Endothelial cell of umbilical vein (primary cell): ENCODE results near the gene C1RL. TPM values are rescaled to one million over a fixed set of nuclear protein-coding genes. Genes with fewer than 3 reads are reported as not detected.

Experiments used
- BruUV-seq: library from RNA; stranded (reverse); fragments of 400-500 nt; replicated peaks from 2 replicates; lab custom pipeline; 2021; lab: Mats Ljungman, UMichigan
- CTCF ChIA-PET: fragments of 300-600, 350-600 bp; sonication (Branson Sonifier 250); formaldehyde crosslinking; loops from one replicate; lab custom pipeline; 2021; ENCODE audit warnings: antibody characterized with exemption, inconsistent platforms; lab: Charles Lee
- POLR2A ChIA-PET: fragments of 300-600, 350-600 bp; sonication (Branson Sonifier 250); formaldehyde crosslinking; loops from one replicate; lab custom pipeline; 2021; ENCODE audit warnings: antibody characterized with exemption, inconsistent platforms; lab: Charles Lee
- DNase-seq: peaks from one replicate; pipeline ENCODE4 v3.0.0-alpha.2; 2011; ENCODE audit warnings: low read depth, low spot score
- FAIRE-seq: peaks from 2 replicates; lab custom pipeline; 2011; peaks lifted over from hg19 to GRCh38; lab: Jason Lieb, UNC
- H2AFZ ChIP-seq: 2 replicates; pipeline ENCODE4 v1.6.0; 2012; ENCODE audit warnings: low read depth, low read length, control low read depth, inconsistent platforms
- H3K27ac ChIP-seq: 2 replicates; pipeline ENCODE4 v1.5.1; 2011; ENCODE audit warnings: low read depth, mild to moderate bottlenecking, control low read depth, low read length, moderate library complexity; ENCODE audit not compliant: insufficient read depth
- H3K27me3 ChIP-seq, 2 experiments: 2 replicates each; pipeline versions ENCODE4 v1.6.0 to v1.6.1; 2011; ENCODE audit warnings: low read length in 2 of 2, mixed read lengths in 1 of 2; ENCODE audit not compliant: control insufficient read depth in 2 of 2, insufficient read depth in 2 of 2
- H3K36me3 ChIP-seq, 2 experiments: 2 replicates in 1 of 2; 3 replicates in 1 of 2; pipeline ENCODE4 v1.5.1; 2011; ENCODE audit warnings: low read length in 2 of 2, mild to moderate bottlenecking in 1 of 2, moderate library complexity in 1 of 2; ENCODE audit not compliant: control insufficient read depth in 2 of 2, insufficient read depth in 2 of 2; ENCODE audit errors: extremely low read depth in 1 of 2
- H3K4me1 ChIP-seq: 3 replicates; pipeline ENCODE4 v1.5.1; 2011; ENCODE audit warnings: mild to moderate bottlenecking, low read length; ENCODE audit not compliant: control insufficient read depth, insufficient read depth; ENCODE audit errors: extremely low read depth
- H3K4me2 ChIP-seq: 2 replicates; pipeline ENCODE4 v1.6.1; 2011; ENCODE audit warnings: low read length, control low read depth, mixed read lengths; ENCODE audit not compliant: insufficient read depth
- H3K4me3 ChIP-seq, 3 experiments: fragments of 200-600 bp in 1 of 3; sonication (generic), shearing (Covaris generic) in 1 of 3; replicated peaks in 1 of 3; 2 replicates each; pipeline ENCODE4 v1.5.1; 2011 to 2016; ENCODE audit warnings: control low read depth in 3 of 3, low read length in 3 of 3, mild to moderate bottlenecking in 2 of 3, inconsistent platforms in 1 of 3, low read depth in 1 of 3, moderate library complexity in 1 of 3; ENCODE audit not compliant: insufficient read depth in 1 of 3
- H3K79me2 ChIP-seq: 2 replicates; pipeline ENCODE4 v1.6.0; 2012; ENCODE audit warnings: low read length, inconsistent platforms; ENCODE audit not compliant: control insufficient read depth, insufficient read depth
- H3K9ac ChIP-seq: replicated peaks from 2 replicates; pipeline ENCODE3; 2011; ENCODE audit warnings: low read length, control low read depth; ENCODE audit not compliant: insufficient read depth; ENCODE audit errors: extremely low read depth
- H3K9me1 ChIP-seq: replicated peaks from 3 replicates; pipeline ENCODE4 v1.6.0; 2011; ENCODE audit warnings: mild to moderate bottlenecking, low read length; ENCODE audit not compliant: control insufficient read depth, insufficient read depth; ENCODE audit errors: extremely low read depth
- H3K9me3 ChIP-seq: replicated peaks from 2 replicates; pipeline ENCODE4 v1.5.1; 2012; ENCODE audit warnings: low read length, inconsistent platforms; ENCODE audit not compliant: control insufficient read depth, insufficient read depth
- H4K20me1 ChIP-seq: replicated peaks from 2 replicates; pipeline ENCODE3; 2011; ENCODE audit warnings: mild to moderate bottlenecking, low read length; ENCODE audit not compliant: control insufficient read depth, insufficient read depth; ENCODE audit errors: extremely low read depth
- CTCF ChIP-seq, 2 donors: IDR thresholded peaks; 1 replicate in 1 of 2; 2 replicates in 1 of 2; pipeline ENCODE4 v1.5.1; 2011; ENCODE audit warnings: low read length in 2 of 2, mild to moderate bottlenecking in 2 of 2, moderate library complexity in 2 of 2, control low read depth in 1 of 2, inconsistent platforms in 1 of 2, low read depth in 1 of 2; ENCODE audit not compliant: insufficient read depth in 1 of 2; ENCODE audit errors: extremely low read depth in 1 of 2
- EZH2 ChIP-seq: IDR thresholded peaks from 2 replicates; pipeline ENCODE4 v1.6.1; 2012; ENCODE audit warnings: borderline replicate concordance, low read depth, mild to moderate bottlenecking, moderate library complexity, low read length, inconsistent platforms; ENCODE audit not compliant: severe bottlenecking
- GATA2 ChIP-seq: IDR thresholded peaks from 2 replicates; pipeline ENCODE4 v1.7.0; 2011; ENCODE audit warnings: low read depth, mild to moderate bottlenecking, moderate library complexity, mixed read lengths, low read length; ENCODE audit not compliant: insufficient read length, insufficient read depth
- JUN ChIP-seq: IDR thresholded peaks from 2 replicates; pipeline ENCODE4 v1.6.1; 2011; ENCODE audit warnings: borderline replicate concordance, low read depth; ENCODE audit not compliant: insufficient read length, insufficient read depth
- MAX ChIP-seq: IDR thresholded peaks from 2 replicates; pipeline ENCODE4 v1.6.1; 2011; ENCODE audit not compliant: insufficient read depth, insufficient read length
- POLR2A ChIP-seq: IDR thresholded peaks from 2 replicates; pipeline ENCODE4 v1.6.1; 2012; ENCODE audit warnings: low read depth, mild to moderate bottlenecking, control low read depth, low read length
- POLR2AphosphoS5 ChIP-seq: IDR thresholded peaks from 2 replicates; pipeline ENCODE4 v1.6.1; 2012; ENCODE audit warnings: low read depth, mild to moderate bottlenecking, control low read depth, low read length, moderate library complexity; ENCODE audit not compliant: insufficient read depth
- dilution Hi-C: fragments of 300-500 bp; cut with MboI; formaldehyde crosslinking; loops from one replicate; pipeline ENCODE4 v1.15.0; 2019; ENCODE audit warnings: low sequenced_read_pairs; ENCODE audit not compliant: extremely low pct_ligation_motif_present
- intact Hi-C: fragments of 100-400 bp; cut with micrococcal nuclease; formaldehyde crosslinking; loops from one replicate; pipeline ENCODE4 v1.10.0; 2022
- polyA plus RNA-seq, 4 experiments: library from polyadenylated mRNA; depleted of rRNA in 3 of 4; stranded (reverse) in 3 of 4; unstranded in 1 of 4; fragments of >200 nt; gene quantifications; 2 replicates each; pipeline versions ENCODE4 v1.2.1 to v1.2.3, GENCODE V29; 2011 to 2012; ENCODE audit warnings: missing spikeins in 1 of 4
- total RNA-seq: library from RNA; stranded (reverse); gene quantifications from 2 replicates; pipeline ENCODE4 v1.2.3, GENCODE V29; 2021

C1RL gene
- total and polyA plus RNA-seq, 2 donors (not counting 3 experiments of a cell fraction or from before 2014, with no cell fraction given): 20.9 to 25.0 TPM

GRCh38 chr12:7146906-7147305 is 37.9 kb upstream of the C1RL start:
- intact Hi-C loops: no loop called here

More at GRCh38 chr12:7146906-7147305, 37.9 kb upstream of the C1RL start:
- H3K79me2 ChIP-seq: no peaks in the 10 kb centered on the region
- BruUV-seq: no TSS peak
- no peak overlapping the region for H3K9ac ChIP-seq
- no peaks in the 10 kb centered on the region for H3K9me3 ChIP-seq
- H2AFZ ChIP-seq: no peak overlapping the region
- dilution Hi-C loops: no loop called here
- no peak for DNase-seq
- H3K4me1 ChIP-seq: peaks cover 14% of the 10 kb centered on the region
- peaks cover 0 to 11% of the 10 kb centered on the region in 2 experiments for H3K36me3 ChIP-seq
- H3K27me3 ChIP-seq: no peaks in the 10 kb centered on the region
- ChIA-PET CTCF (interaction anchor here (1.3 to 4.9 kb wide), 4 partner anchors 16 to 42 kb away, joined by 5 to 26 read pairs (median 13); partner anchors contain the start of genes C1RL and PEX5), POLR2A (no interaction called here)
- H3K4me3 ChIP-seq: no peak overlapping the region
- FAIRE-seq: no peak
- no peaks in the 10 kb centered on the region for H3K9me1 ChIP-seq
- H3K4me2 ChIP-seq: no peak overlapping the region
- H4K20me1 ChIP-seq: no peaks in the 10 kb centered on the region
- H3K27ac ChIP-seq: no peak overlapping the region
- no peak for TF ChIP-seq MAX
- no peak for TF ChIP-seq EZH2
- no peak for TF ChIP-seq POLR2AphosphoS5
- no peak for TF ChIP-seq JUN
- TF ChIP-seq CTCF (IDR thresholded peaks at IDR 0.05; ENCODE audit: extremely low read depth in 1 of 2, insufficient read depth in 1 of 2, low read depth in 1 of 2, low read length in 2 of 2): no peak
- TF ChIP-seq POLR2A: no peak
- TF ChIP-seq GATA2: no peak
